ENCODE results near the gene GJC2. TPM values are rescaled to one million over a fixed set of nuclear protein-coding genes. Genes with fewer than 3 reads are reported as not detected.

The GJC2 gene
- total and polyA plus RNA-seq, 2 donors (not counting 1 experiment from before 2014, with no cell fraction given), result 0.16 to 0.30 TPM

DNA sequence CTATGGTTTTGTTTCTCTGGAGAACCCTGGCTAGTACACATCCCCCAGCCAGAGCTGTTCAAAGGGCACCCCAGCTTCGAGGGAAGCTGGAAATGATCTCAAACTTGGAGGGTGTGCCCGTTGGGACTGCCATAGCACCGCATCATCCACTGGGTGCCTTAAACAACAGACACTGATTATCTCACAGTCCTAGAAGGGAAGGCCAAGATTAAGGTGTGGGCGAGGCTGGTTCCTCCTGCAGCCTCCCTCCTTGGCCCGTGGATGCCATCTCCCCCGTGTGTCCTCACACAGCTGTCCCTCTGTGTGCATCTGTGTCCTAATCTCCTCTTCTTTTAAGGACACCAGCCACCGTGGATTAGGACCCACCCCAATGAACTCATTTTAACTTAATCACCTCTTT is 11.6 kb downstream of the GJC2 start:
- H3K4me3 ChIP-seq (ENCODE audit: control extremely low read depth in 1 of 5, extremely low read depth in 1 of 5, insufficient read depth in 1 of 5, low read depth in 2 of 5, low read length in 4 of 5), result no peak overlapping the region
- DNase-seq (no peak), ATAC-seq (ENCODE audit: low read depth) (no peak)
- H3K9me3 Mint-ChIP-seq (ENCODE audit: insufficient read depth), result no peaks in the 10 kb centered on the region
- H3K9me3 ChIP-seq (ENCODE audit: control extremely low read depth in 1 of 3, control insufficient read depth in 2 of 3, insufficient read depth in 1 of 3, low read length in 2 of 3), result peaks cover 0 to 2% (median 0%) of the 10 kb centered on the region in 3 donors
- TF ChIP-seq, protein P1, sequence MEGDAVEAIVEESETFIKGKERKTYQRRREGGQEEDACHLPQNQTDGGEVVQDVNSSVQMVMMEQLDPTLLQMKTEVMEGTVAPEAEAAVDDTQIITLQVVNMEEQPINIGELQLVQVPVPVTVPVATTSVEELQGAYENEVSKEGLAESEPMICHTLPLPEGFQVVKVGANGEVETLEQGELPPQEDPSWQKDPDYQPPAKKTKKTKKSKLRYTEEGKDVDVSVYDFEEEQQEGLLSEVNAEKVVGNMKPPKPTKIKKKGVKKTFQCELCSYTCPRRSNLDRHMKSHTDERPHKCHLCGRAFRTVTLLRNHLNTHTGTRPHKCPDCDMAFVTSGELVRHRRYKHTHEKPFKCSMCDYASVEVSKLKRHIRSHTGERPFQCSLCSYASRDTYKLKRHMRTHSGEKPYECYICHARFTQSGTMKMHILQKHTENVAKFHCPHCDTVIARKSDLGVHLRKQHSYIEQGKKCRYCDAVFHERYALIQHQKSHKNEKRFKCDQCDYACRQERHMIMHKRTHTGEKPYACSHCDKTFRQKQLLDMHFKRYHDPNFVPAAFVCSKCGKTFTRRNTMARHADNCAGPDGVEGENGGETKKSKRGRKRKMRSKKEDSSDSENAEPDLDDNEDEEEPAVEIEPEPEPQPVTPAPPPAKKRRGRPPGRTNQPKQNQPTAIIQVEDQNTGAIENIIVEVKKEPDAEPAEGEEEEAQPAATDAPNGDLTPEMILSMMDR (IDR thresholded peaks at IDR 0.05), result no peak
- no peak for TF ChIP-seq EZH2 (IDR thresholded peaks at IDR 0.05; ENCODE audit: borderline replicate concordance, insufficient read depth, low read depth, low read length, poor library complexity, severe bottlenecking)
- peaks cover 0 to 19% (median 0%) of the 10 kb centered on the region in 4 experiments for H3K27me3 ChIP-seq (replicated peaks in 1 of 4; ENCODE audit: control extremely low read depth in 1 of 4, control insufficient read depth in 3 of 4, insufficient read depth in 4 of 4, low read length in 3 of 4)
- no peak overlapping the region for H3K4me2 ChIP-seq (replicated peaks; ENCODE audit: low read depth, low read length, poor library complexity, severe bottlenecking)
- intact Hi-C loops (cut with micrococcal nuclease), result no loop called here
- H3K4me1 ChIP-seq (ENCODE audit: control insufficient read depth in 2 of 2, insufficient read depth in 2 of 2, low read length in 2 of 2), result peaks cover 8 to 22% of the 10 kb centered on the region in 2 donors
- WGBS (ENCODE audit: insufficient coverage), result 87% methylated on average over 5 of the region's 7 CpGs
- no peak overlapping the region for H2AFZ ChIP-seq (ENCODE audit: insufficient read depth, low read depth, low read length, poor library complexity, severe bottlenecking)
- H3K79me2 ChIP-seq (ENCODE audit: control insufficient read depth, insufficient read depth, low read length), result peaks cover 6% of the 10 kb centered on the region
- H4K20me1 ChIP-seq (ENCODE audit: control insufficient read depth, insufficient read depth, low read length, poor library complexity, severe bottlenecking), result no peaks in the 10 kb centered on the region
- H3K27ac Mint-ChIP-seq, result no peak overlapping the region
- peaks cover 15% of the 10 kb centered on the region for H3K4me1 Mint-ChIP-seq
- ChIA-PET CTCF (no interaction called here), POLR2A (interaction anchor here (1.2 kb wide), 1 partner anchor 21 kb away, joined by 3 read pairs; no protein-coding TSS in a partner anchor)
- H3K36me3 ChIP-seq (replicated peaks in 1 of 2; ENCODE audit: control extremely low read depth in 1 of 2, control insufficient read depth in 1 of 2, extremely low read depth in 1 of 2, insufficient read depth in 2 of 2, low read length in 1 of 2), result no peaks in the 10 kb centered on the region
- peaks cover 3% of the 10 kb centered on the region for H3K27me3 Mint-ChIP-seq
- H3K27ac ChIP-seq (ENCODE audit: low read length in 2 of 2), result no peak overlapping the region
- H3K4me3 Mint-ChIP-seq, result no peak overlapping the region
- no peak overlapping the region for H3K9ac ChIP-seq (ENCODE audit: low read length)

DNA sequence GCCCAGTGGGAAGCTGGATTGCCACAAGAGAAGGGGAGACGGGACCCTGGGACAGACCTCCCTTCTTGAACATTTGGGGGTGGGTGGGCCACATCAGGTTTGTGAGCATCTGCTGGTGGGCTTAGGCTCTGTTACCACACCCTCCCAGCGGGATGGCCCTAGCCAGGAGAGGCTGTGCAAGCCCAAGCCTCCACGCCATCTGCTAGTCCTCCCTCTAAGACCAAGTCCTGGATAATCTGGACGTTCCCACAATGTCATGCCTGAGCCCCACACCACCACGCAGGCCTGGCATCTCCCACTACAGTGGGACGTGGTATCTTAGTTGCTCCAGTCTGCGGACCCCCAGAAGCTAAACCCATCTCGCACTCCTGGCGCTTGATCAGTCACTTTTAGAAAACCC is 12.1 kb downstream of the GJC2 start:
- peak overlapping the region; percentile 37 for H3K27ac Mint-ChIP-seq
- H3K27me3 Mint-ChIP-seq, result peaks cover 3% of the 10 kb centered on the region
- no peaks in the 10 kb centered on the region for H4K20me1 ChIP-seq (ENCODE audit: control insufficient read depth, insufficient read depth, low read length, poor library complexity, severe bottlenecking)
- 91% methylated on average over 8 of the region's 9 CpGs for WGBS (ENCODE audit: insufficient coverage)
- POLR2A ChIA-PET, result interaction anchor here (1.2 kb wide), 1 partner anchor 21 kb away, joined by 3 read pairs; no protein-coding TSS in a partner anchor
- peaks cover 0 to 1% (median 0%) of the 10 kb centered on the region in 3 donors for H3K9me3 ChIP-seq (ENCODE audit: control extremely low read depth in 1 of 3, control insufficient read depth in 2 of 3, insufficient read depth in 1 of 3, low read length in 2 of 3)
- H3K27ac ChIP-seq (ENCODE audit: low read length in 2 of 2), result no peak overlapping the region
- peaks cover 13 to 27% of the 10 kb centered on the region in 2 donors for H3K4me1 ChIP-seq (ENCODE audit: control insufficient read depth in 2 of 2, insufficient read depth in 2 of 2, low read length in 2 of 2)
- intact Hi-C loops (cut with micrococcal nuclease), result no loop called here
- H3K79me2 ChIP-seq (ENCODE audit: control insufficient read depth, insufficient read depth, low read length), result peaks cover 11% of the 10 kb centered on the region
- H3K36me3 ChIP-seq (replicated peaks in 1 of 2; ENCODE audit: control extremely low read depth in 1 of 2, control insufficient read depth in 1 of 2, extremely low read depth in 1 of 2, insufficient read depth in 2 of 2, low read length in 1 of 2), result no peaks in the 10 kb centered on the region
- no peak overlapping the region for H3K4me3 Mint-ChIP-seq
- no peak for ATAC-seq (ENCODE audit: low read depth)
- DNase-seq, result no peak
- H3K9me3 Mint-ChIP-seq (ENCODE audit: insufficient read depth), result no peaks in the 10 kb centered on the region
- no peak overlapping the region for H3K4me3 ChIP-seq (ENCODE audit: control extremely low read depth in 1 of 5, extremely low read depth in 1 of 5, insufficient read depth in 1 of 5, low read depth in 2 of 5, low read length in 4 of 5)
- no peak overlapping the region for H3K4me2 ChIP-seq (replicated peaks; ENCODE audit: low read depth, low read length, poor library complexity, severe bottlenecking)
- no peak overlapping the region for H3K9ac ChIP-seq (ENCODE audit: low read length)
- H3K4me1 Mint-ChIP-seq, result peaks cover 19% of the 10 kb centered on the region
- TF ChIP-seq, protein P1 (IDR thresholded peaks at IDR 0.05), result no peak
- TF ChIP-seq EZH2 (IDR thresholded peaks at IDR 0.05; ENCODE audit: borderline replicate concordance, insufficient read depth, low read depth, low read length, poor library complexity, severe bottlenecking), result no peak
- no peak overlapping the region for H2AFZ ChIP-seq (ENCODE audit: insufficient read depth, low read depth, low read length, poor library complexity, severe bottlenecking)
- CTCF ChIA-PET, result no interaction called here
- H3K27me3 ChIP-seq (replicated peaks in 1 of 4; ENCODE audit: control extremely low read depth in 1 of 4, control insufficient read depth in 3 of 4, insufficient read depth in 4 of 4, low read length in 3 of 4), result peaks cover 0 to 14% (median 0%) of the 10 kb centered on the region in 4 experiments
